K562 (cell line): ENCODE results near the gene PCDH9. TPM values are rescaled to one million over a fixed set of nuclear protein-coding genes. Genes with fewer than 3 reads are reported as not detected.

Experiments
- ATAC-seq: fragments of 200-7000 bp; cut with Tn5 transposase; 3 replicates; pipeline ENCODE4 v1.9.1; 2020; ENCODE audit warnings: moderate library complexity
- BruUV-seq: library from RNA; stranded (reverse); fragments of 400-500 nt; replicated peaks from 2 replicates; lab custom pipeline; 2021; lab: Mats Ljungman, UMichigan
- CTCF ChIA-PET: fragments of 300-600 bp; formaldehyde crosslinking; extraction: SDS; loops from one replicate; lab custom pipeline; 2021; ENCODE audit warnings: low intra/inter-chr PET ratio; lab: Yijun Ruan, JAX
- POLR2A ChIA-PET: fragments of 300-600, 350-650 bp; sonication (Branson Sonifier 250); formaldehyde crosslinking; extraction: SDS; loops from one replicate; lab custom pipeline; 2021; ENCODE audit warnings: antibody characterized with exemption, inconsistent platforms; lab: Yijun Ruan, JAX
- DNase-seq, 4 experiments: peaks; one replicate each; pipeline versions ENCODE4 v3.0.0 to v3.0.0-alpha.2; 2011 to 2018; ENCODE audit warnings: low spot score in 3 of 4, mixed read lengths in 3 of 4; ENCODE audit errors: extremely low read depth in 1 of 4
- FAIRE-seq: peaks from 2 replicates; lab custom pipeline; 2011; peaks lifted over from hg19 to GRCh38; lab: Jason Lieb, UNC
- H2AFZ ChIP-seq: 2 replicates; pipeline ENCODE4 v1.6.0; 2011; ENCODE audit warnings: low read depth, low read length, control low read depth, inconsistent platforms
- H3K27ac ChIP-seq: fragments of 200-600 bp; 3 replicates; pipeline ENCODE4 v1.8.0; 2011; ENCODE audit warnings: low read depth, mild to moderate bottlenecking, control low read depth, inconsistent platforms, low read length, moderate library complexity, mixed read lengths; ENCODE audit errors: extremely low read depth
- H3K27me3 ChIP-seq, 2 experiments: fragments of 300-600 bp in 1 of 2; 2 replicates in 1 of 2; 3 replicates in 1 of 2; pipeline versions ENCODE4 v1.6.0 to v1.8.0; 2011; ENCODE audit warnings: inconsistent platforms in 2 of 2, low read length in 2 of 2, mild to moderate bottlenecking in 1 of 2, mixed read lengths in 1 of 2, moderate library complexity in 1 of 2; ENCODE audit not compliant: control insufficient read depth in 2 of 2, insufficient read depth in 2 of 2
- H3K36me3 ChIP-seq: fragments of 300-600 bp; 3 replicates; pipeline ENCODE4 v1.8.0; 2011; ENCODE audit warnings: mild to moderate bottlenecking, low read length, inconsistent platforms; ENCODE audit not compliant: control insufficient read depth, insufficient read depth
- H3K4me1 ChIP-seq, 2 experiments: fragments of 200-600 bp in 1 of 2; replicated peaks in 1 of 2; 2 replicates in 1 of 2; 3 replicates in 1 of 2; pipeline versions ENCODE4 v1.5.1 to v1.8.0; 2011; ENCODE audit warnings: inconsistent platforms in 2 of 2, low read length in 2 of 2, mild to moderate bottlenecking in 1 of 2, mixed read lengths in 1 of 2, moderate library complexity in 1 of 2; ENCODE audit not compliant: control insufficient read depth in 2 of 2, insufficient read depth in 2 of 2
- H3K4me2 ChIP-seq: 2 replicates; pipeline ENCODE4 v1.6.1; 2011; ENCODE audit warnings: low read length, control low read depth, inconsistent platforms, mixed read lengths; ENCODE audit not compliant: insufficient read depth
- H3K4me3 ChIP-seq: fragments of 200-600 bp; sonication (generic), shearing (Covaris generic); 2 replicates; pipeline ENCODE4 v1.5.1; 2016; ENCODE audit warnings: control low read depth, inconsistent platforms
- H3K79me2 ChIP-seq: fragments of 200-600 bp; 3 replicates; pipeline ENCODE4 v1.8.0; 2011; ENCODE audit warnings: low read length, inconsistent platforms; ENCODE audit not compliant: control insufficient read depth, insufficient read depth
- H3K9ac ChIP-seq, 2 experiments: 2 replicates each; pipeline versions ENCODE4 v1.6.0 to v1.6.1; 2011; ENCODE audit warnings: low read depth in 2 of 2, low read length in 2 of 2, control low read depth in 1 of 2, inconsistent platforms in 1 of 2, mild to moderate bottlenecking in 1 of 2, mixed read lengths in 1 of 2; ENCODE audit not compliant: insufficient read depth in 1 of 2
- H3K9me1 ChIP-seq: one replicate; pipeline ENCODE4 v1.6.0; 2011; ENCODE audit warnings: inconsistent platforms, mild to moderate bottlenecking, low read length, moderate library complexity; ENCODE audit not compliant: control insufficient read depth, insufficient read depth
- H3K9me3 ChIP-seq: replicated peaks from 2 replicates; pipeline ENCODE4 v1.5.1; 2011; ENCODE audit warnings: low read depth, low read length, inconsistent platforms; ENCODE audit not compliant: control insufficient read depth, insufficient read depth
- H4K20me1 ChIP-seq: replicated peaks from 2 replicates; pipeline ENCODE4 v1.6.1; 2011; ENCODE audit warnings: low read length, inconsistent platforms, mixed read lengths; ENCODE audit not compliant: control insufficient read depth, insufficient read depth
- BCL6 ChIP-seq: fragments of 250-450 bp; sonication (Bioruptor Pico); IDR thresholded peaks from 2 replicates; pipeline ENCODE4 v1.4.0; 2020
- DACH1 ChIP-seq: fragments of 450-650 bp; IDR thresholded peaks from 2 replicates; pipeline ENCODE4 v1.6.1; 2018; ENCODE audit not compliant: partially characterized antibody
- GATAD2B ChIP-seq: fragments of 450-650 bp; IDR thresholded peaks from 2 replicates; pipeline ENCODE4 v1.6.1; 2017; ENCODE audit warnings: mild to moderate bottlenecking, borderline replicate concordance
- MED1 ChIP-seq: sonication (generic); formaldehyde crosslinking; IDR thresholded peaks from 2 replicates; pipeline ENCODE4 v1.8.1; 2023; ENCODE audit warnings: missing genetic modification reagents, borderline replicate concordance
- NONO ChIP-seq, 2 experiments: fragments of 200-400 bp in 1 of 2; fragments of 450-650 bp in 1 of 2; formaldehyde crosslinking in 1 of 2; IDR thresholded peaks; 2 replicates each; pipeline ENCODE4 v1.6.1; 2017; ENCODE audit warnings: low read depth in 2 of 2, mild to moderate bottlenecking in 2 of 2, moderate library complexity in 2 of 2, low read length in 1 of 2
- RFX5 ChIP-seq: IDR thresholded peaks from 2 replicates; pipeline ENCODE4 v1.6.1; 2011; ENCODE audit warnings: low read depth, mild to moderate bottlenecking, improper control_type of control experiment, low read length
- TAF7 ChIP-seq: fragments of 450-650 bp; IDR thresholded peaks from 2 replicates; pipeline ENCODE4 v1.6.1; 2016; ENCODE audit warnings: missing genetic modification characterization, missing compliant biosample characterization
- TCF7L2 ChIP-seq: fragments of 150-350 bp; IDR thresholded peaks from 2 replicates; pipeline ENCODE4 v1.6.1; 2016; ENCODE audit warnings: low read depth, mild to moderate bottlenecking, low read length, moderate library complexity
- TCFL5 ChIP-seq: fragments of 250-450 bp; sonication (Bioruptor Pico); conservative IDR thresholded peaks from 2 replicates; pipeline ENCODE4 v1.6.1; 2021; ENCODE audit warnings: mild to moderate bottlenecking, moderate library complexity, matching md5 sums
- WHSC1 ChIP-seq: IDR thresholded peaks from one replicate; pipeline ENCODE4 v1.6.1; 2012; ENCODE audit warnings: low read length, control low read depth, inconsistent platforms
- ZC3H8 ChIP-seq: fragments of 450-650 bp; IDR thresholded peaks from 2 replicates; pipeline ENCODE4 v1.6.1; 2017
- ZNF140 ChIP-seq: fragments of 250-450 bp; sonication (Bioruptor Pico); IDR thresholded peaks from 2 replicates; pipeline ENCODE4 v1.8.0; 2021; ENCODE audit warnings: moderate library complexity, mild to moderate bottlenecking, inconsistent platforms
- ZNF3 ChIP-seq: fragments of 250-450 bp; sonication (Bioruptor Pico); IDR thresholded peaks from 2 replicates; pipeline ENCODE4 v1.5.0; 2021; ENCODE audit warnings: mild to moderate bottlenecking, moderate library complexity
- WGBS: fragments of 100-300 bp; shearing (Covaris generic); methylation state at CpG from one replicate; pipeline ENCODE4 v1.1.6; 2016; ENCODE audit warnings: low coverage, mixed read lengths; ENCODE audit not compliant: insufficient coverage; ENCODE audit errors: missing lambda C conversion rate; 5-methylcytosine and 5-hydroxymethylcytosine counted together
- in situ Hi-C: fragments of 300-500 bp; cut with MboI; formaldehyde crosslinking; loops from 4 replicates; pipeline ENCODE4 v1.15.0; 2018; ENCODE audit warnings: inconsistent platforms, mixed read lengths
- intact Hi-C: fragments of 100-400 bp; cut with micrococcal nuclease; formaldehyde crosslinking; loops from 2 replicates; pipeline ENCODE4 v1.14.2; 2022
- polyA plus RNA-seq, 8 experiments: library from polyadenylated mRNA; depleted of rRNA in 4 of 8; stranded (reverse) in 5 of 8; unstranded in 3 of 8; fragments of >200 nt; fragmentation: Nextera tagmentation in 2 of 8; fragmentation: Illumina TruSeq in 1 of 8; extraction: Ambion mirVana in 2 of 8; extraction: Trizol in 1 of 8; gene quantifications; 2 replicates each; pipeline versions ENCODE4 v1.2.1 to v1.2.3, GENCODE V29; 2011 to 2014; ENCODE audit warnings: inconsistent platforms in 1 of 8, missing spikeins in 1 of 8
- total RNA-seq, 7 experiments: library from RNA; depleted of rRNA in 6 of 7; stranded (reverse); fragments of >200 nt in 6 of 7; fragmentation: Illumina TruSeq in 2 of 7; extraction: Trizol in 2 of 7; gene quantifications; 2 replicates each; pipeline versions ENCODE4 v1.2.1 to v1.2.3, GENCODE V29; 2011 to 2021; ENCODE audit warnings: low replicate concordance in 1 of 7
- TF ChIP-seq, protein P1 (sequence below): fragments of 450-650 bp; IDR thresholded peaks from 2 replicates; pipeline ENCODE4 v1.6.1; 2017; ENCODE audit warnings: antibody characterized with exemption, mild to moderate bottlenecking

Gene PCDH9
- total and polyA plus RNA-seq, 9 of the 15 experiments (the other 6 are each of a cell fraction or from before 2014, with no cell fraction given): 1.1 to 6.7 (median 4.9) TPM

DNA sequence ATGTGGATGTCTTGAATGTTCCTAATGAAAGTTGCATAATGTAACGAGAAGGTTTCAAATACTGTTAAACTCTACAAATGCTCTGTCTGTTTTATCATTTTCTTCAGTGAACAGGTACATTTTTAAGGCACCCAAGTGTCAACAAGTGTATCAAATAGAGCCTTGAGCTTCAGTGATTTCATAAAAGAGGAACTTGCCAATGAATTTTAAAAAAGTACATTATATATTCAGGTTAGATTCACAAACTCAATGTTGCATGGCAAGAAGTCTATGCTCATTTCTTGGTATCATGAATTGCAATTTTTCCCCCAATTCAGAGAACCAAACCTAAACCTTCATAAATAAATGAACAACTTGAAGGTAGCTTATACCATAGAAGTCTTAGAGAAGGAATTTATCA, 838.8 kb downstream of the PCDH9 start:
- Histone ChIP-seq H3K9me1 (no peaks in the 10 kb centered on the region), H3K36me3 (no peaks in the 10 kb centered on the region), H3K4me1 (no peaks in the 10 kb centered on the region), H3K9me3 (no peaks in the 10 kb centered on the region), H3K4me2 (no peak overlapping the region), H4K20me1 (no peaks in the 10 kb centered on the region), H3K27me3 (no peaks in the 10 kb centered on the region), H3K4me3 (no peak overlapping the region), H3K9ac (no peak overlapping the region), H3K79me2 (no peaks in the 10 kb centered on the region), H3K27ac (no peak overlapping the region), H2AFZ (no peak overlapping the region)
- FAIRE-seq (no peak), DNase-seq (no peak), ATAC-seq (no peak)
- TF ChIP-seq TCF7L2 (no peak), NONO (IDR thresholded peaks at IDR 0.05; ENCODE audit: low read depth in 2 of 2, low read length in 1 of 2) (no peak), GATAD2B (no peak), ZNF140 (CRISPR knock-in tag) (no peak), ZC3H8 (no peak), ZNF3 (CRISPR knock-in tag) (no peak), WHSC1 (no peak), RFX5 (no peak), TAF7 (tag) (no peak), TCFL5 (CRISPR knock-in tag) (no peak), BCL6 (no peak), DACH1 (no peak), MED1 (CRISPR knock-in tag) (no peak)
- TF ChIP-seq, protein P1, sequence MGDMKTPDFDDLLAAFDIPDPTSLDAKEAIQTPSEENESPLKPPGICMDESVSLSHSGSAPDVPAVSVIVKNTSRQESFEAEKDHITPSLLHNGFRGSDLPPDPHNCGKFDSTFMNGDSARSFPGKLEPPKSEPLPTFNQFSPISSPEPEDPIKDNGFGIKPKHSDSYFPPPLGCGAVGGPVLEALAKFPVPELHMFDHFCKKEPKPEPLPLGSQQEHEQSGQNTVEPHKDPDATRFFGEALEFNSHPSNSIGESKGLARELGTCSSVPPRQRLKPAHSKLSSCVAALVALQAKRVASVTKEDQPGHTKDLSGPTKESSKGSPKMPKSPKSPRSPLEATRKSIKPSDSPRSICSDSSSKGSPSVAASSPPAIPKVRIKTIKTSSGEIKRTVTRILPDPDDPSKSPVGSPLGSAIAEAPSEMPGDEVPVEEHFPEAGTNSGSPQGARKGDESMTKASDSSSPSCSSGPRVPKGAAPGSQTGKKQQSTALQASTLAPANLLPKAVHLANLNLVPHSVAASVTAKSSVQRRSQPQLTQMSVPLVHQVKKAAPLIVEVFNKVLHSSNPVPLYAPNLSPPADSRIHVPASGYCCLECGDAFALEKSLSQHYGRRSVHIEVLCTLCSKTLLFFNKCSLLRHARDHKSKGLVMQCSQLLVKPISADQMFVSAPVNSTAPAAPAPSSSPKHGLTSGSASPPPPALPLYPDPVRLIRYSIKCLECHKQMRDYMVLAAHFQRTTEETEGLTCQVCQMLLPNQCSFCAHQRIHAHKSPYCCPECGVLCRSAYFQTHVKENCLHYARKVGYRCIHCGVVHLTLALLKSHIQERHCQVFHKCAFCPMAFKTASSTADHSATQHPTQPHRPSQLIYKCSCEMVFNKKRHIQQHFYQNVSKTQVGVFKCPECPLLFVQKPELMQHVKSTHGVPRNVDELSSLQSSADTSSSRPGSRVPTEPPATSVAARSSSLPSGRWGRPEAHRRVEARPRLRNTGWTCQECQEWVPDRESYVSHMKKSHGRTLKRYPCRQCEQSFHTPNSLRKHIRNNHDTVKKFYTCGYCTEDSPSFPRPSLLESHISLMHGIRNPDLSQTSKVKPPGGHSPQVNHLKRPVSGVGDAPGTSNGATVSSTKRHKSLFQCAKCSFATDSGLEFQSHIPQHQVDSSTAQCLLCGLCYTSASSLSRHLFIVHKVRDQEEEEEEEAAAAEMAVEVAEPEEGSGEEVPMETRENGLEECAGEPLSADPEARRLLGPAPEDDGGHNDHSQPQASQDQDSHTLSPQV: no peak
- no TSS peak for BruUV-seq
- ChIA-PET CTCF (no interaction called here), POLR2A (no interaction called here)
- WGBS: 0% methylated on average over 1 of the region's 1 CpG
- in situ Hi-C loops (no loop called here), intact Hi-C loops (no loop called here)
